Skeletal muscle satellite cell (primary cell): ENCODE data around the gene VSTM5.
A peak's percentile ranks its signal among the peaks of the same experiment; 100 is the strongest.
"Not testable (repeated sequence)": the region's sequence is repeated elsewhere in the genome, so short reads cannot be mapped to it uniquely, and the experiment has no call there.

Experiments used
- H3K27me3 ChIP-seq: 2 replicates; pipeline ENCODE4 v1.7.0; 2013; ENCODE audit warnings: low read length; ENCODE audit not compliant: control insufficient read depth, insufficient read depth
- H3K36me3 ChIP-seq: 2 replicates; pipeline ENCODE4 v1.7.0; 2013; ENCODE audit warnings: mild to moderate bottlenecking, control low read depth, low read length; ENCODE audit not compliant: insufficient read depth
- H3K4me1 ChIP-seq: 2 replicates; pipeline ENCODE4 v1.7.0; 2013; ENCODE audit warnings: low read length; ENCODE audit not compliant: control insufficient read depth, insufficient read depth
- H3K4me2 ChIP-seq: 2 replicates; pipeline ENCODE4 v1.7.0; 2013; ENCODE audit warnings: mild to moderate bottlenecking, low read length
- H3K4me3 ChIP-seq: 2 replicates; pipeline ENCODE4 v1.7.0; 2013; ENCODE audit warnings: low read length
- H3K9ac ChIP-seq: 2 replicates; pipeline ENCODE4 v1.7.0; 2013; ENCODE audit warnings: mild to moderate bottlenecking, low read depth, low read length, moderate library complexity
- H3K9me3 ChIP-seq: replicated peaks from 2 replicates; pipeline ENCODE4 v1.7.0; 2013; ENCODE audit warnings: mild to moderate bottlenecking, control low read depth, low read length

The VSTM5 gene

GRCh38 chr11:93784935-93785360 lies 65.5 kb downstream of the VSTM5 start:
- H3K36me3 ChIP-seq = peaks cover 15% of the 10 kb centered on the region
- H3K27me3 ChIP-seq = no peaks in the 10 kb centered on the region
- H3K4me3 ChIP-seq = peak overlapping the region; percentile 79

GRCh38 chr11:93784145-93784934 lies 66.1 kb downstream of the VSTM5 start, which contains the start of gene MED17:
Gene MED17 (plus strand): TSS chr11:93784282. CDS start chr11:93784514, 232 bp downstream.
- Histone ChIP-seq H3K4me3 (peak within 1 kb of the TSS; percentile 79), H3K4me1 (peaks cover 20% of the 10 kb centered on the region), H3K9ac (peak within 1 kb of the TSS; percentile 94), H3K4me2 (peak within 1 kb of the TSS; percentile 78), H3K9me3 (no peaks in the 10 kb centered on the region), H3K27me3 (no peaks in the 10 kb centered on the region), H3K36me3 (peaks cover 9% of the 10 kb centered on the region)

More at GRCh38 chr11:93784935-93785360, 65.5 kb downstream of the VSTM5 start:
- peaks cover 20% of the 10 kb centered on the region for H3K4me1 ChIP-seq
- peak overlapping the region; percentile 94 for H3K9ac ChIP-seq
- H3K4me2 ChIP-seq = peak overlapping the region; percentile 78
- H3K9me3 ChIP-seq = no peaks in the 10 kb centered on the region

GRCh38 chr11:93783765-93784144 lies 66.7 kb downstream of the VSTM5 start:
- H3K9me3 ChIP-seq = no peaks in the 10 kb centered on the region
- peak overlapping the region; percentile 79 for H3K4me3 ChIP-seq
- peaks cover 20% of the 10 kb centered on the region for H3K4me1 ChIP-seq
- H3K9ac ChIP-seq = peak overlapping the region; percentile 94
- H3K27me3 ChIP-seq = no peaks in the 10 kb centered on the region
- peak overlapping the region; percentile 78 for H3K4me2 ChIP-seq
- peaks cover 3% of the 10 kb centered on the region for H3K36me3 ChIP-seq

GRCh38 chr11:93783362-93783761 lies 67.1 kb downstream of the VSTM5 start:
- Histone ChIP-seq H3K9ac (peak overlapping the region; percentile 94), H3K36me3 (no peaks in the 10 kb centered on the region), H3K4me2 (peak overlapping the region; percentile 78), H3K9me3 (no peaks in the 10 kb centered on the region), H3K4me1 (peaks cover 20% of the 10 kb centered on the region), H3K4me3 (peak overlapping the region; percentile 79), H3K27me3 (no peaks in the 10 kb centered on the region)

GRCh38 chr11:93775289-93775688 lies 75.1 kb downstream of the VSTM5 start:
- Histone ChIP-seq H3K9me3 (no peaks in the 10 kb centered on the region), H3K27me3 (no peaks in the 10 kb centered on the region), H3K9ac (no peak overlapping the region), H3K4me3 (no peak overlapping the region), H3K4me2 (no peak overlapping the region), H3K4me1 (no peaks in the 10 kb centered on the region), H3K36me3 (no peaks in the 10 kb centered on the region)

GRCh38 chr11:93774560-93774959 lies 75.9 kb downstream of the VSTM5 start:
- H3K36me3 ChIP-seq = not testable (repeated sequence)

GRCh38 chr11:93773601-93774200 lies 76.7 kb downstream of the VSTM5 start:
- Histone ChIP-seq H3K9ac (no peak overlapping the region), H3K4me3 (no peak overlapping the region), H3K9me3 (no peaks in the 10 kb centered on the region), H3K27me3 (no peaks in the 10 kb centered on the region), H3K4me1 (no peaks in the 10 kb centered on the region), H3K4me2 (no peak overlapping the region), H3K36me3 (no peaks in the 10 kb centered on the region)

More at GRCh38 chr11:93774560-93774959, 75.9 kb downstream of the VSTM5 start:
- not testable (repeated sequence) for H3K27me3 ChIP-seq, H3K4me3 ChIP-seq, H3K9me3 ChIP-seq, H3K4me1 ChIP-seq, H3K4me2 ChIP-seq, H3K9ac ChIP-seq

- H3K36me3 ChIP-seq = no peaks in the 10 kb centered on the region
- no peak overlapping the region for H3K4me2 ChIP-seq
- no peak overlapping the region for H3K9ac ChIP-seq
- H3K27me3 ChIP-seq = no peaks in the 10 kb centered on the region
- H3K4me3 ChIP-seq = no peak overlapping the region
- H3K4me1 ChIP-seq = no peaks in the 10 kb centered on the region
- no peaks in the 10 kb centered on the region for H3K9me3 ChIP-seq
Observed at GRCh38 chr11:93773045-93773477, 77.4 kb downstream of the VSTM5 start.

- no peaks in the 10 kb centered on the region for H3K36me3 ChIP-seq
Observed at GRCh38 chr11:93772123-93772522, 78.3 kb downstream of the VSTM5 start.

GRCh38 chr11:93770160-93770559 lies 80.3 kb downstream of the VSTM5 start:
- Histone ChIP-seq H3K4me3 (no peak overlapping the region), H3K9me3 (no peaks in the 10 kb centered on the region), H3K4me2 (no peak overlapping the region), H3K9ac (no peak overlapping the region), H3K4me1 (no peaks in the 10 kb centered on the region), H3K36me3 (no peaks in the 10 kb centered on the region), H3K27me3 (no peaks in the 10 kb centered on the region)

More at GRCh38 chr11:93772123-93772522, 78.3 kb downstream of the VSTM5 start:
- Histone ChIP-seq H3K9me3 (no peaks in the 10 kb centered on the region), H3K27me3 (no peaks in the 10 kb centered on the region), H3K4me3 (no peak overlapping the region), H3K4me2 (no peak overlapping the region), H3K4me1 (no peaks in the 10 kb centered on the region), H3K9ac (no peak overlapping the region)
